ENCODE measurements around the gene SIN3B. TPM values are rescaled to one million over a fixed set of nuclear protein-coding genes. Genes with fewer than 3 reads are reported as not detected.

SIN3B gene
- polyA plus RNA-seq, 1 of the 3 experiments (the other 2 are of a cell fraction) = 29.7 TPM

DNA sequence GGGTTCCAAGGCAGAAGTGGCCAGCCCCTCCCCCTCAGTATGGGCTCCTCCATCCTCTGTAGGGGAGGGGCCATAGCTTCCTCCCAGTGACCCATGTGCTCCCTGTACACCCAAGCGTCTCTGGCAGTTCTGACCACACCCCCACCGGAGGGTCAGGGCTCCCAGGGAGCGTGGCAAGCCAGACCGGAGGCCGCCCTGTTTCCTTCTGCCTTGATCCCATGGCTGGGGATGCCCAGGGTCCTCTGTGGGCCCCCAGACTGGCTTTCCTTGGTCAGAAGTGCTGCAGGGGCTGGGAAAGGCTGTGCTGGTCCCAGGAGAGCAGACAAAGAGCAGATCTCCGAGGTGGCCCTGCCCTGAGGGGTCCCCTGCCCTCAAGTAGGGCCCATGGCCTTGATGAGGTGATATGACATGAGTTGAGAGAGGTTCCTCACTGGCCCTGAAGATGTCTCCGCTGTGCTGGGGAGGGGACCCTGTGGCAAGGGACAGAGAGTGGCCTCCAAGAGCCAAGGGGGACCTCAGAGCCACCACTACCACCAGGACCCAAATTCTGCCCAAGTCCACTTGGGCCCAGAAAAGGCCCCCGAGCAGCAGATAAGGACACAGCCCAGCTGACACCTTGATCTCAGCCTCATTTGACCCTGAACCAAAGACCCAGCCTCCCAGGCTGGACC lies 51.8 kb downstream of the SIN3B start:
- H3K9ac ChIP-seq = no peak overlapping the region
- H3K4me3 ChIP-seq (ENCODE audit: low read depth in 2 of 2, low read length in 1 of 2) = no peak overlapping the region
- no peaks in the 10 kb centered on the region for H3F3A ChIP-seq (replicated peaks; ENCODE audit: insufficient read depth)
- H4K20me1 ChIP-seq (ENCODE audit: insufficient read depth) = no peaks in the 10 kb centered on the region
- POLR2A ChIA-PET = no interaction called here
- no peaks in the 10 kb centered on the region for H3K9me2 ChIP-seq
- no peak overlapping the region for H2AFZ ChIP-seq (ENCODE audit: low read depth)
- CTCF ChIA-PET = no interaction called here
- peaks cover 15 to 36% of the 10 kb centered on the region in 2 experiments for H3K36me3 ChIP-seq (replicated peaks in 1 of 2; ENCODE audit: control insufficient read depth in 1 of 2, insufficient read depth in 2 of 2, low read length in 1 of 2)
- H3K4me1 ChIP-seq (ENCODE audit: control insufficient read depth in 1 of 2, insufficient read depth in 2 of 2, low read depth in 1 of 2, low read length in 1 of 2) = no peaks in the 10 kb centered on the region
- 96% methylated on average over 5 of the region's 8 CpGs for WGBS (ENCODE audit: low lambda C conversion rate)
- H3K9me3 ChIP-seq = no peaks in the 10 kb centered on the region
- TF ChIP-seq TEAD4 (IDR thresholded peaks at IDR 0.05; ENCODE audit: borderline replicate concordance, insufficient read depth) (no peak), JUND (IDR thresholded peaks at IDR 0.05) (no peak), NFIC (IDR thresholded peaks at IDR 0.05; ENCODE audit: borderline replicate concordance) (no peak), RFX5 (IDR thresholded peaks at IDR 0.05; ENCODE audit: low read length) (no peak)
- no peak overlapping the region for H3K4me2 ChIP-seq
- H3K27ac ChIP-seq (ENCODE audit: low read depth in 2 of 2, low read length in 1 of 2) = no peak overlapping the region
- no peaks in the 10 kb centered on the region for H3K79me2 ChIP-seq (ENCODE audit: insufficient read depth)
- DNase-seq = no peak
- no peaks in the 10 kb centered on the region for H3K27me3 ChIP-seq (ENCODE audit: insufficient read depth)

- TF ChIP-seq RXRA (IDR thresholded peaks at IDR 0.05; ENCODE audit: borderline replicate concordance, low read depth) (no peak), SIN3A (IDR thresholded peaks at IDR 0.05; ENCODE audit: borderline replicate concordance, low read depth, low read length) (no peak)
- Histone ChIP-seq H3K27me3 (ENCODE audit: insufficient read depth) (no peaks in the 10 kb centered on the region), H3K9ac (no peak overlapping the region), H3K4me3 (ENCODE audit: low read depth in 2 of 2, low read length in 1 of 2) (no peak overlapping the region), H3K27ac (ENCODE audit: low read depth in 2 of 2, low read length in 1 of 2) (no peak overlapping the region), H3K79me2 (ENCODE audit: insufficient read depth) (no peaks in the 10 kb centered on the region), H3K9me3 (no peaks in the 10 kb centered on the region), H2AFZ (ENCODE audit: low read depth) (no peak overlapping the region), H3K9me2 (no peaks in the 10 kb centered on the region), H4K20me1 (ENCODE audit: insufficient read depth) (no peaks in the 10 kb centered on the region), H3K4me2 (no peak overlapping the region), H3K4me1 (ENCODE audit: control insufficient read depth in 1 of 2, insufficient read depth in 2 of 2, low read depth in 1 of 2, low read length in 1 of 2) (no peaks in the 10 kb centered on the region), H3K36me3 (replicated peaks in 1 of 2; ENCODE audit: control insufficient read depth in 1 of 2, insufficient read depth in 2 of 2, low read length in 1 of 2) (peaks cover 12 to 25% of the 10 kb centered on the region in 2 experiments), H3F3A (replicated peaks; ENCODE audit: insufficient read depth) (no peaks in the 10 kb centered on the region)
- POLR2A ChIA-PET = no interaction called here
- no peak for DNase-seq
- CTCF ChIA-PET = no interaction called here
- 83% methylated on average over 3 of the region's 3 CpGs for WGBS (ENCODE audit: low lambda C conversion rate)
Observed at GRCh38 chr19:16882146-16882545, 52.9 kb downstream of the SIN3B start.

DNA sequence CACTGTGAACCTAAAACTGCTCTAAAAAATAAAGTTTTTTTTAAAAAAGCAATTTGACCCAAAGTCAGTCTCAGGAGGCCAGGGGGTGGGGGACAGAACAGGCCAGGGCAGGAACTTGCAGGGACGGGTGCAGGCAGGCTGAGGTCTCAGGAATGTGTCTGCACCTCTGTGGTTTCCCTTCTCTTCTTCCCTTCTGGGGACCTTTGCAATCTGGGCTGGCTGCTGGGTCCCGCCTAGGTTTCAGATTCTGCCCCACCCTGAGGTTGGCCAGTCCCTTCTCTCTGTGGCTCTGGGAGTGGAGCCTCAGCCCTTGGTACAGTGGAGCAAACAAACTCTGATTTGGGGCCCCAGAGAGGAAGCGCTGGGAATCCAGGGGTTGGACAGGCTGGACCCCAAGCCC lies 54.3 kb downstream of the SIN3B start:
- no peaks in the 10 kb centered on the region for H3K9me2 ChIP-seq
- no peaks in the 10 kb centered on the region for H3F3A ChIP-seq (replicated peaks; ENCODE audit: insufficient read depth)
- H3K4me2 ChIP-seq = no peak overlapping the region
- H2AFZ ChIP-seq (ENCODE audit: low read depth) = no peak overlapping the region
- TF ChIP-seq RFX5 (IDR thresholded peaks at IDR 0.05; ENCODE audit: low read length) (no peak), TEAD4 (IDR thresholded peaks at IDR 0.05; ENCODE audit: borderline replicate concordance, insufficient read depth) (no peak), YY1 (IDR thresholded peaks at IDR 0.05; ENCODE audit: low read depth) (no peak), MEF2A (IDR thresholded peaks at IDR 0.05; ENCODE audit: borderline replicate concordance, low read depth) (no peak), GABPA (IDR thresholded peaks at IDR 0.05; ENCODE audit: low read depth) (no peak), NRF1 (IDR thresholded peaks at IDR 0.05; ENCODE audit: low read depth, low read length) (no peak), TAF1 (IDR thresholded peaks at IDR 0.05; ENCODE audit: borderline replicate concordance, low read depth, low read length) (no peak)
- TF ChIP-seq, protein P1, sequence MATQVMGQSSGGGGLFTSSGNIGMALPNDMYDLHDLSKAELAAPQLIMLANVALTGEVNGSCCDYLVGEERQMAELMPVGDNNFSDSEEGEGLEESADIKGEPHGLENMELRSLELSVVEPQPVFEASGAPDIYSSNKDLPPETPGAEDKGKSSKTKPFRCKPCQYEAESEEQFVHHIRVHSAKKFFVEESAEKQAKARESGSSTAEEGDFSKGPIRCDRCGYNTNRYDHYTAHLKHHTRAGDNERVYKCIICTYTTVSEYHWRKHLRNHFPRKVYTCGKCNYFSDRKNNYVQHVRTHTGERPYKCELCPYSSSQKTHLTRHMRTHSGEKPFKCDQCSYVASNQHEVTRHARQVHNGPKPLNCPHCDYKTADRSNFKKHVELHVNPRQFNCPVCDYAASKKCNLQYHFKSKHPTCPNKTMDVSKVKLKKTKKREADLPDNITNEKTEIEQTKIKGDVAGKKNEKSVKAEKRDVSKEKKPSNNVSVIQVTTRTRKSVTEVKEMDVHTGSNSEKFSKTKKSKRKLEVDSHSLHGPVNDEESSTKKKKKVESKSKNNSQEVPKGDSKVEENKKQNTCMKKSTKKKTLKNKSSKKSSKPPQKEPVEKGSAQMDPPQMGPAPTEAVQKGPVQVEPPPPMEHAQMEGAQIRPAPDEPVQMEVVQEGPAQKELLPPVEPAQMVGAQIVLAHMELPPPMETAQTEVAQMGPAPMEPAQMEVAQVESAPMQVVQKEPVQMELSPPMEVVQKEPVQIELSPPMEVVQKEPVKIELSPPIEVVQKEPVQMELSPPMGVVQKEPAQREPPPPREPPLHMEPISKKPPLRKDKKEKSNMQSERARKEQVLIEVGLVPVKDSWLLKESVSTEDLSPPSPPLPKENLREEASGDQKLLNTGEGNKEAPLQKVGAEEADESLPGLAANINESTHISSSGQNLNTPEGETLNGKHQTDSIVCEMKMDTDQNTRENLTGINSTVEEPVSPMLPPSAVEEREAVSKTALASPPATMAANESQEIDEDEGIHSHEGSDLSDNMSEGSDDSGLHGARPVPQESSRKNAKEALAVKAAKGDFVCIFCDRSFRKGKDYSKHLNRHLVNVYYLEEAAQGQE (IDR thresholded peaks at IDR 0.05; ENCODE audit: low read depth, low read length) = no peak
- TF ChIP-seq, protein P2, sequence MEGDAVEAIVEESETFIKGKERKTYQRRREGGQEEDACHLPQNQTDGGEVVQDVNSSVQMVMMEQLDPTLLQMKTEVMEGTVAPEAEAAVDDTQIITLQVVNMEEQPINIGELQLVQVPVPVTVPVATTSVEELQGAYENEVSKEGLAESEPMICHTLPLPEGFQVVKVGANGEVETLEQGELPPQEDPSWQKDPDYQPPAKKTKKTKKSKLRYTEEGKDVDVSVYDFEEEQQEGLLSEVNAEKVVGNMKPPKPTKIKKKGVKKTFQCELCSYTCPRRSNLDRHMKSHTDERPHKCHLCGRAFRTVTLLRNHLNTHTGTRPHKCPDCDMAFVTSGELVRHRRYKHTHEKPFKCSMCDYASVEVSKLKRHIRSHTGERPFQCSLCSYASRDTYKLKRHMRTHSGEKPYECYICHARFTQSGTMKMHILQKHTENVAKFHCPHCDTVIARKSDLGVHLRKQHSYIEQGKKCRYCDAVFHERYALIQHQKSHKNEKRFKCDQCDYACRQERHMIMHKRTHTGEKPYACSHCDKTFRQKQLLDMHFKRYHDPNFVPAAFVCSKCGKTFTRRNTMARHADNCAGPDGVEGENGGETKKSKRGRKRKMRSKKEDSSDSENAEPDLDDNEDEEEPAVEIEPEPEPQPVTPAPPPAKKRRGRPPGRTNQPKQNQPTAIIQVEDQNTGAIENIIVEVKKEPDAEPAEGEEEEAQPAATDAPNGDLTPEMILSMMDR (IDR thresholded peaks at IDR 0.05) = no peak
- TF ChIP-seq, protein P3, sequence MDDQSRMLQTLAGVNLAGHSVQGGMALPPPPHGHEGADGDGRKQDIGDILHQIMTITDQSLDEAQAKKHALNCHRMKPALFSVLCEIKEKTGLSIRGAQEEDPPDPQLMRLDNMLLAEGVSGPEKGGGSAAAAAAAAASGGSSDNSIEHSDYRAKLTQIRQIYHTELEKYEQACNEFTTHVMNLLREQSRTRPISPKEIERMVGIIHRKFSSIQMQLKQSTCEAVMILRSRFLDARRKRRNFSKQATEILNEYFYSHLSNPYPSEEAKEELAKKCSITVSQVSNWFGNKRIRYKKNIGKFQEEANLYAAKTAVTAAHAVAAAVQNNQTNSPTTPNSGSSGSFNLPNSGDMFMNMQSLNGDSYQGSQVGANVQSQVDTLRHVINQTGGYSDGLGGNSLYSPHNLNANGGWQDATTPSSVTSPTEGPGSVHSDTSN (IDR thresholded peaks at IDR 0.05) = no peak
- TF ChIP-seq, protein P4, sequence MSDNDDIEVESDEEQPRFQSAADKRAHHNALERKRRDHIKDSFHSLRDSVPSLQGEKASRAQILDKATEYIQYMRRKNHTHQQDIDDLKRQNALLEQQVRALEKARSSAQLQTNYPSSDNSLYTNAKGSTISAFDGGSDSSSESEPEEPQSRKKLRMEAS (IDR thresholded peaks at IDR 0.05; ENCODE audit: low read depth) = no peak
- no peaks in the 10 kb centered on the region for H3K27me3 ChIP-seq (ENCODE audit: insufficient read depth)
- 65% methylated on average over 2 of the region's 3 CpGs for WGBS (ENCODE audit: low lambda C conversion rate)
- CTCF ChIA-PET = no interaction called here
- no peak overlapping the region for H3K9ac ChIP-seq
- peaks cover 9 to 13% of the 10 kb centered on the region in 2 experiments for H3K36me3 ChIP-seq (replicated peaks in 1 of 2; ENCODE audit: control insufficient read depth in 1 of 2, insufficient read depth in 2 of 2, low read length in 1 of 2)
- H4K20me1 ChIP-seq (ENCODE audit: insufficient read depth) = no peaks in the 10 kb centered on the region
- POLR2A ChIA-PET = no interaction called here
- no peak for DNase-seq
- H3K79me2 ChIP-seq (ENCODE audit: insufficient read depth) = no peaks in the 10 kb centered on the region
- no peaks in the 10 kb centered on the region for H3K9me3 ChIP-seq
- no peak overlapping the region for H3K27ac ChIP-seq (ENCODE audit: low read depth in 2 of 2, low read length in 1 of 2)
- H3K4me3 ChIP-seq (ENCODE audit: low read depth in 2 of 2, low read length in 1 of 2) = no peak overlapping the region
- peaks cover 0 to under 1% of the 10 kb centered on the region in 2 experiments; a peak in 1 of 4 replicates for H3K4me1 ChIP-seq (ENCODE audit: control insufficient read depth in 1 of 2, insufficient read depth in 2 of 2, low read depth in 1 of 2, low read length in 1 of 2)

Measured in SK-N-SH (cell line).